Gastroesophageal sphincter (tissue), 4 donors: Measurements from ENCODE around the gene ZBTB25. TPM values are rescaled to one million over a fixed set of nuclear protein-coding genes. Genes with fewer than 3 reads are reported as not detected.

ENCODE experiments used
- ATAC-seq: fragments of 150-250 bp; one replicate; pipeline ENCODE4 v1.9.1; 2016; ENCODE audit warnings: mild to moderate bottlenecking, moderate library complexity
- H3K27ac ChIP-seq, 4 donors: fragments of 200-600 bp; sonication (generic) in 3 of 4; 1 replicate in 3 of 4; 2 replicates in 1 of 4; pipeline ENCODE4 v1.5.1; 2016 to 2019
- H3K27me3 ChIP-seq: fragments of 200-600 bp; sonication (generic); one replicate; pipeline ENCODE4 v1.5.1; 2019
- H3K36me3 ChIP-seq, 2 donors: fragments of 200-600 bp; sonication (generic); one replicate each; pipeline ENCODE4 v1.5.1; 2019; ENCODE audit warnings: control low read depth in 1 of 2
- H3K4me1 ChIP-seq, 3 donors: fragments of 200-600 bp; sonication (generic); 1 replicate in 2 of 3; 2 replicates in 1 of 3; pipeline ENCODE4 v1.5.1; 2016 to 2019; ENCODE audit warnings: control low read depth in 2 of 3
- H3K4me3 ChIP-seq, 2 donors: fragments of 200-600 bp; sonication (generic); one replicate each; pipeline ENCODE4 v1.5.1; 2019; ENCODE audit warnings: mild to moderate bottlenecking in 1 of 2, moderate library complexity in 1 of 2
- H3K9me3 ChIP-seq, 3 donors: fragments of 200-600 bp; sonication (generic); one replicate each; pipeline ENCODE4 v1.5.1; 2017 to 2019; ENCODE audit warnings: control low read depth in 2 of 3
- EP300 ChIP-seq: sonication (generic); formaldehyde crosslinking; IDR thresholded peaks from one replicate; pipeline ENCODE4 v1.6.1; 2017; ENCODE audit warnings: antibody characterized with exemption, mild to moderate bottlenecking
- POLR2A ChIP-seq, 2 donors: fragments of 450-650 bp; IDR thresholded peaks; one replicate each; pipeline ENCODE4 v1.6.1; 2017; ENCODE audit warnings: antibody characterized with exemption in 2 of 2, mild to moderate bottlenecking in 2 of 2, moderate library complexity in 1 of 2
- POLR2AphosphoS5 ChIP-seq: sonication (generic); formaldehyde crosslinking; IDR thresholded peaks from one replicate; pipeline ENCODE4 v1.6.1; 2017; ENCODE audit warnings: antibody characterized with exemption
- WGBS, 2 donors: methylation state at CpG; one replicate each; pipeline ENCODE4 v1.1.5; 2018; ENCODE audit warnings: low coverage in 1 of 2; 5-methylcytosine and 5-hydroxymethylcytosine counted together
- total RNA-seq, 4 donors: library from RNA; depleted of rRNA; stranded (reverse); fragments of >200 nt; gene quantifications; one replicate each; pipeline ENCODE4 v1.1.0, GENCODE V29; 2016
- TF ChIP-seq, protein P1 (sequence below), 4 experiments: fragments of 200-600 bp in 2 of 4; fragments of 450-650 bp in 2 of 4; sonication (generic) in 1 of 4; IDR thresholded peaks; one replicate each; pipeline ENCODE4 v1.5.1; 2017 to 2019; ENCODE audit warnings: antibody characterized with exemption in 4 of 4, mild to moderate bottlenecking in 2 of 4, moderate library complexity in 2 of 4

ZBTB25 gene
- total RNA-seq, 4 donors from 2014 or later = 7.4 to 12.5 (median 9.8) TPM

- WGBS, 2 donors = 42 to 50% methylated on average over 1 of the region's 1 CpG
- ATAC-seq = no peak
- H3K27me3 ChIP-seq = no peaks in the 10 kb centered on the region
- H3K4me1 ChIP-seq = peaks cover 12 to 74% (median 19%) of the 10 kb centered on the region in 3 donors
- TF ChIP-seq POLR2AphosphoS5 (no peak), POLR2A (IDR thresholded peaks at IDR 0.05) (no peak), EP300 (no peak)
- TF ChIP-seq, protein P1, sequence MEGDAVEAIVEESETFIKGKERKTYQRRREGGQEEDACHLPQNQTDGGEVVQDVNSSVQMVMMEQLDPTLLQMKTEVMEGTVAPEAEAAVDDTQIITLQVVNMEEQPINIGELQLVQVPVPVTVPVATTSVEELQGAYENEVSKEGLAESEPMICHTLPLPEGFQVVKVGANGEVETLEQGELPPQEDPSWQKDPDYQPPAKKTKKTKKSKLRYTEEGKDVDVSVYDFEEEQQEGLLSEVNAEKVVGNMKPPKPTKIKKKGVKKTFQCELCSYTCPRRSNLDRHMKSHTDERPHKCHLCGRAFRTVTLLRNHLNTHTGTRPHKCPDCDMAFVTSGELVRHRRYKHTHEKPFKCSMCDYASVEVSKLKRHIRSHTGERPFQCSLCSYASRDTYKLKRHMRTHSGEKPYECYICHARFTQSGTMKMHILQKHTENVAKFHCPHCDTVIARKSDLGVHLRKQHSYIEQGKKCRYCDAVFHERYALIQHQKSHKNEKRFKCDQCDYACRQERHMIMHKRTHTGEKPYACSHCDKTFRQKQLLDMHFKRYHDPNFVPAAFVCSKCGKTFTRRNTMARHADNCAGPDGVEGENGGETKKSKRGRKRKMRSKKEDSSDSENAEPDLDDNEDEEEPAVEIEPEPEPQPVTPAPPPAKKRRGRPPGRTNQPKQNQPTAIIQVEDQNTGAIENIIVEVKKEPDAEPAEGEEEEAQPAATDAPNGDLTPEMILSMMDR (IDR thresholded peaks at IDR 0.05) = no peak
- H3K9me3 ChIP-seq = no peaks in the 10 kb centered on the region
- no peaks in the 10 kb centered on the region for H3K36me3 ChIP-seq
- H3K4me3 ChIP-seq = no peak overlapping the region
- H3K27ac ChIP-seq = peak overlapping the region in 1 of 4 donors; percentile 2
These were observed 4.7 kb upstream of the ZBTB25 start for GRCh38 chr14:64508215-64508776.

- 71 to 73% methylated on average over 4 of the region's 4 CpGs for WGBS, 2 donors
- peaks cover 8 to 69% (median 20%) of the 10 kb centered on the region in 3 donors for H3K4me1 ChIP-seq
- H3K4me3 ChIP-seq = no peak overlapping the region
- H3K27ac ChIP-seq = peak overlapping the region in 2 of 4 donors; percentile 11 to 29
- no peak for TF ChIP-seq POLR2AphosphoS5
- TF ChIP-seq EP300 = no peak
- TF ChIP-seq POLR2A (IDR thresholded peaks at IDR 0.05) = no peak
- TF ChIP-seq, protein P1 (IDR thresholded peaks at IDR 0.05) = no peak
- no peaks in the 10 kb centered on the region for H3K27me3 ChIP-seq
- ATAC-seq = no peak
- no peaks in the 10 kb centered on the region for H3K9me3 ChIP-seq
- no peaks in the 10 kb centered on the region for H3K36me3 ChIP-seq
These were observed 3.9 kb upstream of the ZBTB25 start for GRCh38 chr14:64507376-64508156.

GRCh38 chr14:64506721-64507120, 3.1 kb upstream of the ZBTB25 start:
- ATAC-seq = no peak
- TF ChIP-seq POLR2AphosphoS5 (no peak), POLR2A (IDR thresholded peaks at IDR 0.05) (no peak), EP300 (no peak)
- TF ChIP-seq, protein P1 (IDR thresholded peaks at IDR 0.05) = no peak
- Histone ChIP-seq H3K4me1 (peaks cover 10 to 71% (median 28%) of the 10 kb centered on the region in 3 donors), H3K9me3 (no peaks in the 10 kb centered on the region), H3K36me3 (no peaks in the 10 kb centered on the region), H3K27ac (peak overlapping the region in 3 of 4 donors; percentile 31 to 99 (median 99)), H3K27me3 (no peaks in the 10 kb centered on the region), H3K4me3 (peak overlapping the region in 1 of 2 donors; percentile 87)
- WGBS, 2 donors = 25 to 42% methylated on average over 3 of the region's 3 CpGs

DNA sequence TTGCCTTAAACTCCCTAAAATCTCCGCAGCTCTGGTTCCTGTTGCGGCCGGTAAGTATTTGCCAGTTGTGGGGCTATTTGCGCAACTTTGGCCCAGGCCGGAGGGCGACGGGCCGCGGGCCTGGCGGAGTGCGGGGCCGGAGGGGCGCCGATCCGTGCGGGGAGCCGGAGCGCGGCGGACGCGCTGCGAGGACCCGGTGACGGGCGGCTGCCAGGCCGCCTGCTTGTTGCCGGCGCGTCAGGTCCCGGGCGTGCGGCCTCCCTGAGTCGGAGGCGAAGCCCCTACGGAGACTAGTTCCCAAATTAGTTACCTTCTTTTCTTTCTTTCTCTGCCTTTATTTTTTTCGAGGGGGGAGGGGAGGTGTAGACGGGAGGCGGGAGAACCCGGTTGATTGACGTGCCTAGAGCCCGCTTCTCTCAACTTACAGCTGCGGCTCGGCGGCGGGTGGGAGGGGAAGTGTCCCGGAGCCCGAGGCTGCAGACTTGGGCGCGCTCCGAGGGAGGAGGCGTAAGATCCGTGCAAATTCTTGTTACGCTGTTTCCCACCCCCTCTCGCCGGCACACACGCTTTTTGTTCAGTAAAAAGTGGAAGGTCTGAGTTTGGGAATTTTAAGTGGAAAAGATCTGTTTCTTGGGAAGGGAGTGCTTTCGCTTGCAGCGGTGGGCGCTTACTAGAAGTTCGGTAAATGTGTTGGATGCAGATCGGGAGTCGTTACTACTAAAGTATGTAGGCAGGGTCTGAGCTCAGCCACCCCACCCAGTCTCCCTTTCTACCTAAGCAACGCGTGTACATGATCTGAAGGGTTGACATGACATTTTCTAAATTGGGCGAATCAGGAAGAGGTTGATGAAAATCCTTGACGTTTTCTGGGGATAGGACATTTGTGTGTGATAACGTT, 1.5 kb upstream of the ZBTB25 start:
- ATAC-seq = peak; percentile 60
- no peaks in the 10 kb centered on the region for H3K36me3 ChIP-seq

More for the DNA sequence above, 1.5 kb upstream of the ZBTB25 start:
- Histone ChIP-seq H3K4me3 (peak overlapping the region; percentile 87 to 88), H3K27me3 (no peaks in the 10 kb centered on the region), H3K9me3 (no peaks in the 10 kb centered on the region), H3K27ac (peak overlapping the region; percentile 96 to 99 (median 98)), H3K4me1 (peaks cover 4 to 71% (median 26%) of the 10 kb centered on the region in 3 donors)
- TF ChIP-seq EP300 (no peak), POLR2AphosphoS5 (peak; percentile 42)
- 0% methylated on average over 4 to 6 of the region's 68 CpGs for WGBS, 2 donors
